NCI-H345 treated with DMSO at 0.1 percent for 48 hours (cell line): ENCODE measurements around the gene SIMC1.
"Not testable (repeated sequence)": the region's sequence is repeated elsewhere in the genome, so short reads cannot be mapped to it uniquely, and the experiment has no call there.

Experiments
- DNase-seq: peaks from one replicate; lab custom pipeline; 2025; ENCODE audit not compliant: unreplicated experiment; lab: John Stamatoyannopoulos, UW

Gene SIMC1

DNA sequence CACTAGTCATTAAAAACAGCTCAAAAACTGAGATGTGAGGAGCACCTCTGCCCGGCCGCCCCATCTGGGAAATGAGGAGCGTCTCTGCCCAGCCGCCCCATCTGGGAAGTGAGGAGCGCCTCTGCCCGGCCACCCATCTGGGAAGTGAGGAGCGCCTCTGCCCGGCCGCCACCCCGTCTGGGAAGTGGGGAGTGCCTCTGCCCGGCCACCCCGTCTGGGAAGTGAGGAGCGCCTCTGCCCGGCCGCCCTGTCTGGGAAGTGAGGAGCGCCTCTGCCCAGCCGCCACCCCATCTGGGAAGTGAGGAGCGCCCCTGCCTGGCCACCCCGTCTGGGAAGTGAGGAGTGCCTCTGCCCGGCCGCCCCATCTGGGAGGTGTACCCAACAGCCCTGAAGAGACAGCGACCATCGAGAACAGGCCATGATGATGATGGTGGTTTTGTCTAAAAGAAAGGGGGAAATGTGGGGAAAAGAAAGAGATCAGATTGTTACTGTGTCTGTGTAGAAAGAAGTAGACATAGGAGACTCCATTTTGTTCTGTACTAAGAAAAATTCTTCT is 23.7 kb upstream of the SIMC1 start:
- not testable (repeated sequence) for DNase-seq

GRCh38 chr5:176216393-176216916 is 21.8 kb upstream of the SIMC1 start:
- DNase-seq, result not testable (repeated sequence)

- not testable (repeated sequence) for DNase-seq
Observed at GRCh38 chr5:176217188-176217729, 21.0 kb upstream of the SIMC1 start.

- not testable (repeated sequence) for DNase-seq
Observed at GRCh38 chr5:176217764-176218163, 20.5 kb upstream of the SIMC1 start.

- DNase-seq, result not testable (repeated sequence)
Observed at GRCh38 chr5:176222006-176222405, 16.2 kb upstream of the SIMC1 start.

GRCh38 chr5:176228358-176228757 is 9.9 kb upstream of the SIMC1 start:
- not testable (repeated sequence) for DNase-seq

GRCh38 chr5:176233253-176233652 is 5.0 kb upstream of the SIMC1 start:
- not testable (repeated sequence) for DNase-seq

DNA sequence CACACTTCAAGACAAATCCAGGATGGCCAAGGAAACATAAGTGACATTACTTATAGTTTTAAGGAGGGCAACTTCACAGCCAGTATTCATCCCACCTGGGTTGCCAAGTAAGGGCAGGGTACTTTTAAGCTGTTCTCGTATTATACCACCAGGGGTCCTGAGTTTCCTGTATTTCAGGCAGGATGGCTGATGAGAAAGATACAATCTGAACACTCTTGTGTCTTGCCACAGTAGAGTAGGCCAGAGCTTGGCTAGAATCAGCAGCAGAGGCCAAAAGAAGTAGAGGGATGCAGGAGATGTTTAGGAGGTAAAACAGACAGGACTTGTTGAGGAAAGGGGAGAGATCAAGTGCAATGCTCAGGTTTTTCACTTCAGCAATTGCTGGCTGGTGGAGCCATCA is 3.1 kb upstream of the SIMC1 start:
- DNase-seq, result peak; percentile 7

- not testable (repeated sequence) for DNase-seq
Observed at GRCh38 chr5:176238645-176239283, 540 bp downstream of the SIMC1 start.

GRCh38 chr5:176239304-176239703 is 1.1 kb downstream of the SIMC1 start:
- DNase-seq, result not testable (repeated sequence)

DNA sequence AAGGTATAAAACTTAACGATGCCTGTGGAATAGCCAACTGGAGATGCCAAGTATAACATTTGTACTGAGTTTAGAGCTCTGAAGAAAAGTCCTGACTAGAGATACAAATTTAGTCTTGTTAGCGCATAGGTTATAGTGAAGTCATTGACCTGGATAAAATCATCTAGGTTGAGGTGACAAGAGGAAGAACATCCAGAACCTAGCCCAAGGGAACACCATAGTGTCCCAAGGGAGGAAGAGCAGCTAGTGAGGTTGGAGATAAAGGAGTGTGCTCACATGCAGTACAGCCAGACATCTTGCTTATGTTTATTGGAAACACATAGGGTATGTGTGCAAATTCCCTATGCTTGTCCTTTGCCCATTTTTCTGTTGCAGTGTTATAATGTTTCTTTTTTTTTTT is 6.1 kb downstream of the SIMC1 start:
- not testable (repeated sequence) for DNase-seq

- DNase-seq, result not testable (repeated sequence)
Observed at GRCh38 chr5:176245074-176245473, 6.8 kb downstream of the SIMC1 start.

GRCh38 chr5:176245489-176245888 is 7.3 kb downstream of the SIMC1 start:
- DNase-seq, result not testable (repeated sequence)

- not testable (repeated sequence) for DNase-seq
Observed at GRCh38 chr5:176250691-176251090, 12.5 kb downstream of the SIMC1 start.

GRCh38 chr5:176252171-176252570 is 13.9 kb downstream of the SIMC1 start:
- not testable (repeated sequence) for DNase-seq

GRCh38 chr5:176253370-176254065 is 15.3 kb downstream of the SIMC1 start:
- not testable (repeated sequence) for DNase-seq

GRCh38 chr5:176254066-176254393 is 15.8 kb downstream of the SIMC1 start:
- not testable (repeated sequence) for DNase-seq

DNA sequence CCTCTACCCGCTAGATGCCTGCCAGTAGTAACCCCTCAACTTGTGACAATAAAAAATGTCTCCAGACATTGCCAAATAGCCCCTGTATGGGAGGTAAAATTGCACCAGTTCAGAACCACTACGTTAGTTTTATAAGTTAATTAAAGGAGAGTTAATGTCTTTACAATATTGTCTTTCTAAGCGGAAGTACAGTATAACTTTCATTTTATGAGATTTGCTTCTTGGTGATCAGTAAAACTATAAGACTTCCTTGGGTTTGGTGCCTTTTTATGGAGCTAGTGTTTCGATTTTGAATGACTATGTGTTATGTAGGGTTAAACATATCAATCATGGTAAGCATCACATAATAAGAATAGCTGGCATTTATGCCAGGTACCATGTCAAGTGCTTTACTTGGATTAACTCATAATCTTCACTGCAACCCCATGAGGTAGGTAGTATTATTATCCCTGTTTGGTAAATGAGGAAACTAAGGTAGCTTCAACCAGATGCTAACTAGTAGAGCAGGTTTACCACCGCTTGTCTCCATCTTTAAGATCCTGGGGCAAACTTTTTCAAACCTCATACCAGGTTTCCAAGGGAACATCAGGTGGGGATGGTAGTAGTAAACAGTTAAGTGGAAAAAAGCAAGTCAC is 19.8 kb downstream of the SIMC1 start:
- DNase-seq, result not testable (repeated sequence)

GRCh38 chr5:176260682-176261081 is 22.5 kb downstream of the SIMC1 start:
- not testable (repeated sequence) for DNase-seq

DNA sequence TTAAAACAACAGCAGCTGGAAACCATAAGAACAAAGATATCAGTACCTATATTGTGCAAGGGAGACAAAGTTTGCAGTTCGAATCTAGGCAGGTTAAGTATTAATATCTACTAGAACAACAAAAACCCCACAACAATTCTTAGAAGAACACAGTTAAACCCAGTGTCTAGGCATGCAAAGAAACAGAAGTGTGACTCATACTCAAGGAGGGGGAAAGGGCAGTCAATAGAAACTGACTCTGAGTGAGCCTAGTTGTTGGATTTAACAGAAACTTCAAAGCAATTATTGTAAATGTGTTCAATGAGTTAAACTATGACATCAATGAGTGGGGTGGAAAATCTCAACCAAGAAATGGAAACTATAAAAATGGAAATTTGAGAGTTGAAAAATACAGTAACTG is 28.2 kb downstream of the SIMC1 start:
- not testable (repeated sequence) for DNase-seq

GRCh38 chr5:176289018-176289417 is 50.8 kb downstream of the SIMC1 start:
- DNase-seq, result not testable (repeated sequence)
